Ovary (tissue), 3 donors: ENCODE results near the gene ELOVL2.

Experiments used
- POLR2A ChIP-seq: fragments of 450-650 bp; IDR thresholded peaks from one replicate; pipeline ENCODE4 v1.6.1; 2017; ENCODE audit warnings: antibody characterized with exemption, mild to moderate bottlenecking, moderate library complexity
- TF ChIP-seq, protein P1 (sequence below), 3 donors: fragments of 450-650 bp in 2 of 3; fragments of 200-600 bp in 1 of 3; IDR thresholded peaks; one replicate each; pipeline versions ENCODE4 v1.5.1 to v1.8.0; 2016 to 2022; ENCODE audit warnings: antibody characterized with exemption in 3 of 3, mild to moderate bottlenecking in 1 of 3
- donor health status: DM: no; HTN: no; CAD: no.

DNA sequence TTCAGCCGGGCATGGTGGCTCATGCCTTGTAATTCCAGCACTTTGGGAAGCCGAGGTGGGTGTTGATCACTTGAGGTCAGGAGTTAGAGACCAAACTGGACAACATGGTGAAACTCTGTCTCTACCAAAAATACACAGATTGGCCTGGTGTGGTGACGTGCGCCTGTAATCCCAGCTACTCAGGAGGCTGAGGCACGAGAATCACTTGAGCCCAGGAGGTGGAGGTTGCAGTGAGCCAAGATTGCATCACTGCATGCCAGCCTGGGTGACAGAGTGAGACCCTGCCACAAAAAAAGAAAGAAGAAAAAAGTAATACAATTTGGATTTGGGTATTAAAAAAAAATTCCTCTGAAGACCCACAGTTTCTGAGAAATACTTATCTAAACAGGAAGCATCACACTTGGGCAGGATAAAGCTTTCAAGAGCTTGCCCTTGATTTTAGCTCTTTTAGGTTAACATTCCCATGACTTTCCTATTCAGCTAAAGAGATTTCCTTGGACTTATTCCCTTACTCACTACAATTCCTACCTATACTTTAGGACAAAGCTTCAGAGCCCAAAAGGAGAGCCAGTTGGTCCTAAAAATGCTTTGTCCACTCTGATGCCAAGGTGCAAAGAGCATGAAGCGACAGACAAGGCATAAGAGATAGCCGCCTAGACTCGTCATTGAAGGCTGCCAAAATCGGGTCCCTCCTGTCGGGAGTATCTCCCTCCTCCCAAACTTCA lies 1.9 kb downstream of the ELOVL2 start:
- TF ChIP-seq, protein P1, sequence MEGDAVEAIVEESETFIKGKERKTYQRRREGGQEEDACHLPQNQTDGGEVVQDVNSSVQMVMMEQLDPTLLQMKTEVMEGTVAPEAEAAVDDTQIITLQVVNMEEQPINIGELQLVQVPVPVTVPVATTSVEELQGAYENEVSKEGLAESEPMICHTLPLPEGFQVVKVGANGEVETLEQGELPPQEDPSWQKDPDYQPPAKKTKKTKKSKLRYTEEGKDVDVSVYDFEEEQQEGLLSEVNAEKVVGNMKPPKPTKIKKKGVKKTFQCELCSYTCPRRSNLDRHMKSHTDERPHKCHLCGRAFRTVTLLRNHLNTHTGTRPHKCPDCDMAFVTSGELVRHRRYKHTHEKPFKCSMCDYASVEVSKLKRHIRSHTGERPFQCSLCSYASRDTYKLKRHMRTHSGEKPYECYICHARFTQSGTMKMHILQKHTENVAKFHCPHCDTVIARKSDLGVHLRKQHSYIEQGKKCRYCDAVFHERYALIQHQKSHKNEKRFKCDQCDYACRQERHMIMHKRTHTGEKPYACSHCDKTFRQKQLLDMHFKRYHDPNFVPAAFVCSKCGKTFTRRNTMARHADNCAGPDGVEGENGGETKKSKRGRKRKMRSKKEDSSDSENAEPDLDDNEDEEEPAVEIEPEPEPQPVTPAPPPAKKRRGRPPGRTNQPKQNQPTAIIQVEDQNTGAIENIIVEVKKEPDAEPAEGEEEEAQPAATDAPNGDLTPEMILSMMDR (IDR thresholded peaks at IDR 0.05): no peak
- TF ChIP-seq POLR2A: no peak
